Activated T-helper 1 cell treated with Interleukin-2 at 50 U/mL for 16 hours (primary cell): ENCODE measurements around the gene POLR2J.
"Not testable (repeated sequence)": the region's sequence is repeated elsewhere in the genome, so short reads cannot be mapped to it uniquely, and the experiment has no call there.

Experiments
- DNase-seq: peaks from one replicate; pipeline ENCODE4 v3.0.0-alpha.2; 2020; ENCODE audit warnings: low read depth

Gene POLR2J

GRCh38 chr7:102494473-102495149 lies 15.9 kb upstream of the POLR2J start:
- not testable (repeated sequence) for DNase-seq

- not testable (repeated sequence) for DNase-seq
Measured at GRCh38 chr7:102494026-102494425, 15.3 kb upstream of the POLR2J start.

GRCh38 chr7:102493220-102493935 lies 14.7 kb upstream of the POLR2J start:
- DNase-seq = not testable (repeated sequence)

- not testable (repeated sequence) for DNase-seq
Measured at GRCh38 chr7:102490529-102491075, 11.9 kb upstream of the POLR2J start.

- DNase-seq = not testable (repeated sequence)
Measured at GRCh38 chr7:102484317-102484716, 5.6 kb upstream of the POLR2J start.

GRCh38 chr7:102481962-102482361 lies 3.2 kb upstream of the POLR2J start:
- DNase-seq = not testable (repeated sequence)

GRCh38 chr7:102479982-102480637 lies 1.4 kb upstream of the POLR2J start:
- DNase-seq = not testable (repeated sequence)

GRCh38 chr7:102479209-102479584 lies 475 bp upstream of the POLR2J start:
- not testable (repeated sequence) for DNase-seq

- DNase-seq = not testable (repeated sequence)
Measured at GRCh38 chr7:102474736-102475435, 3.8 kb downstream of the POLR2J start.

- not testable (repeated sequence) for DNase-seq
Measured at GRCh38 chr7:102474116-102474515, 4.6 kb downstream of the POLR2J start.

GRCh38 chr7:102473271-102473991 lies 5.3 kb downstream of the POLR2J start:
- no peak for DNase-seq

GRCh38 chr7:102472126-102473041 lies 6.3 kb downstream of the POLR2J start:
- no peak for DNase-seq

- no peak for DNase-seq
Measured at GRCh38 chr7:102471791-102472125, 7.0 kb downstream of the POLR2J start.

- no peak for DNase-seq
Measured at GRCh38 chr7:102469972-102470825, 8.5 kb downstream of the POLR2J start.

- DNase-seq = no peak
Measured at GRCh38 chr7:102469351-102469971, 9.3 kb downstream of the POLR2J start.

- no peak for DNase-seq
Measured at GRCh38 chr7:102468478-102469350, 10.0 kb downstream of the POLR2J start.

- DNase-seq = no peak
Measured at GRCh38 chr7:102467581-102468477, 10.9 kb downstream of the POLR2J start.
